K562 (cell line): ENCODE data around the gene UFC1. TPM values are rescaled to one million over a fixed set of nuclear protein-coding genes. Genes with fewer than 3 reads are reported as not detected.

Experiments
- ELF1 ChIP-seq: fragments of 200-800 bp; sonication (Bioruptor generic); IDR thresholded peaks from 2 replicates; pipeline ENCODE4 v1.6.1; 2016; ENCODE audit warnings: missing genetic modification characterization, missing compliant biosample characterization
- ELF2 ChIP-seq: fragments of 250-450 bp; sonication (Bioruptor Pico); IDR thresholded peaks from 2 replicates; pipeline ENCODE4 v1.5.0; 2021; ENCODE audit warnings: mild to moderate bottlenecking
- ETV1 ChIP-seq: fragments of 450-650 bp; conservative IDR thresholded peaks from 2 replicates; pipeline ENCODE4 v1.6.1; 2016; ENCODE audit warnings: missing genetic modification characterization, control low read depth, low read depth, missing compliant biosample characterization
- ETV5 ChIP-seq: sonication (generic); formaldehyde crosslinking; IDR thresholded peaks from 2 replicates; pipeline ENCODE4 v1.4.0; 2020; ENCODE audit warnings: low read depth, mild to moderate bottlenecking, missing genetic modification reagents
- HCFC1 ChIP-seq: IDR thresholded peaks from 2 replicates; pipeline ENCODE4 v1.6.1; 2012; ENCODE audit warnings: low read depth, low read length, improper control_type of control experiment
- MNT ChIP-seq, 2 experiments: fragments of 450-650 bp; conservative IDR thresholded peaks; 2 replicates each; pipeline ENCODE4 v1.6.1; 2017; ENCODE audit warnings: mild to moderate bottlenecking in 2 of 2, moderate library complexity in 2 of 2
- MYC ChIP-seq, 2 experiments: fragments of 250-450 bp in 1 of 2; sonication (Bioruptor Pico) in 1 of 2; IDR thresholded peaks; 2 replicates each; pipeline versions ENCODE4 v1.5.1 to v1.6.1; 2012 to 2021; ENCODE audit warnings: low read depth in 2 of 2, borderline replicate concordance in 1 of 2, improper control_type of control experiment in 1 of 2, low read length in 1 of 2, mild to moderate bottlenecking in 1 of 2, moderate library complexity in 1 of 2
- NR2C1 ChIP-seq, 2 experiments: fragments of 450-650 bp; IDR thresholded peaks; 2 replicates each; pipeline ENCODE4 v1.6.1; 2017; ENCODE audit warnings: mild to moderate bottlenecking in 2 of 2, antibody characterized with exemption in 1 of 2, inconsistent platforms in 1 of 2, missing compliant biosample characterization in 1 of 2, missing genetic modification characterization in 1 of 2
- POLR2AphosphoS5 ChIP-seq: IDR thresholded peaks from 2 replicates; pipeline ENCODE4 v1.6.1; 2011; ENCODE audit warnings: mild to moderate bottlenecking, low read depth, low read length, moderate library complexity; ENCODE audit not compliant: control insufficient read depth, insufficient read depth
- TRIM28 ChIP-seq: fragments of 450-650 bp; IDR thresholded peaks from 2 replicates; pipeline ENCODE4 v1.6.1; 2017
- ZBTB33 ChIP-seq: sonication (generic); formaldehyde crosslinking; IDR thresholded peaks from 2 replicates; pipeline ENCODE4 v1.8.1; 2023; ENCODE audit warnings: mild to moderate bottlenecking, missing genetic modification reagents
- ZC3H8 ChIP-seq: fragments of 450-650 bp; IDR thresholded peaks from 2 replicates; pipeline ENCODE4 v1.6.1; 2017
- ZNF384 ChIP-seq: IDR thresholded peaks from 2 replicates; pipeline ENCODE4 v1.6.1; 2012; ENCODE audit warnings: low read depth, low read length, improper control_type of control experiment
- ZNF589 ChIP-seq: fragments of 200-800 bp; sonication (Bioruptor generic); IDR thresholded peaks from 2 replicates; pipeline ENCODE4 v1.6.1; 2016; ENCODE audit warnings: low read depth, missing genetic modification characterization, missing compliant biosample characterization
- polyA plus RNA-seq, 8 experiments: library from polyadenylated mRNA; depleted of rRNA in 4 of 8; stranded (reverse) in 5 of 8; unstranded in 3 of 8; fragments of >200 nt; fragmentation: Nextera tagmentation in 2 of 8; fragmentation: Illumina TruSeq in 1 of 8; extraction: Ambion mirVana in 2 of 8; extraction: Trizol in 1 of 8; gene quantifications; 2 replicates each; pipeline versions ENCODE4 v1.2.1 to v1.2.3, GENCODE V29; 2011 to 2014; ENCODE audit warnings: inconsistent platforms in 1 of 8, missing spikeins in 1 of 8
- total RNA-seq, 7 experiments: library from RNA; depleted of rRNA in 6 of 7; stranded (reverse); fragments of >200 nt in 6 of 7; fragmentation: Illumina TruSeq in 2 of 7; extraction: Trizol in 2 of 7; gene quantifications; 2 replicates each; pipeline versions ENCODE4 v1.2.1 to v1.2.3, GENCODE V29; 2011 to 2021; ENCODE audit warnings: low replicate concordance in 1 of 7
- TF ChIP-seq, protein P1 (sequence below), 2 experiments: fragments of 450-650 bp; IDR thresholded peaks; 2 replicates each; pipeline ENCODE4 v1.6.1; 2016; ENCODE audit warnings: mild to moderate bottlenecking in 2 of 2, borderline replicate concordance in 1 of 2, low read depth in 1 of 2, moderate library complexity in 1 of 2

Gene UFC1
- total and polyA plus RNA-seq, 9 of the 15 experiments (the other 6 are each of a cell fraction or from before 2014, with no cell fraction given): 92.8 to 220 (median 161) TPM

GRCh38 chr1:161153682-161154337 lies at the start of gene UFC1 (continued):
- TF ChIP-seq, protein P1, sequence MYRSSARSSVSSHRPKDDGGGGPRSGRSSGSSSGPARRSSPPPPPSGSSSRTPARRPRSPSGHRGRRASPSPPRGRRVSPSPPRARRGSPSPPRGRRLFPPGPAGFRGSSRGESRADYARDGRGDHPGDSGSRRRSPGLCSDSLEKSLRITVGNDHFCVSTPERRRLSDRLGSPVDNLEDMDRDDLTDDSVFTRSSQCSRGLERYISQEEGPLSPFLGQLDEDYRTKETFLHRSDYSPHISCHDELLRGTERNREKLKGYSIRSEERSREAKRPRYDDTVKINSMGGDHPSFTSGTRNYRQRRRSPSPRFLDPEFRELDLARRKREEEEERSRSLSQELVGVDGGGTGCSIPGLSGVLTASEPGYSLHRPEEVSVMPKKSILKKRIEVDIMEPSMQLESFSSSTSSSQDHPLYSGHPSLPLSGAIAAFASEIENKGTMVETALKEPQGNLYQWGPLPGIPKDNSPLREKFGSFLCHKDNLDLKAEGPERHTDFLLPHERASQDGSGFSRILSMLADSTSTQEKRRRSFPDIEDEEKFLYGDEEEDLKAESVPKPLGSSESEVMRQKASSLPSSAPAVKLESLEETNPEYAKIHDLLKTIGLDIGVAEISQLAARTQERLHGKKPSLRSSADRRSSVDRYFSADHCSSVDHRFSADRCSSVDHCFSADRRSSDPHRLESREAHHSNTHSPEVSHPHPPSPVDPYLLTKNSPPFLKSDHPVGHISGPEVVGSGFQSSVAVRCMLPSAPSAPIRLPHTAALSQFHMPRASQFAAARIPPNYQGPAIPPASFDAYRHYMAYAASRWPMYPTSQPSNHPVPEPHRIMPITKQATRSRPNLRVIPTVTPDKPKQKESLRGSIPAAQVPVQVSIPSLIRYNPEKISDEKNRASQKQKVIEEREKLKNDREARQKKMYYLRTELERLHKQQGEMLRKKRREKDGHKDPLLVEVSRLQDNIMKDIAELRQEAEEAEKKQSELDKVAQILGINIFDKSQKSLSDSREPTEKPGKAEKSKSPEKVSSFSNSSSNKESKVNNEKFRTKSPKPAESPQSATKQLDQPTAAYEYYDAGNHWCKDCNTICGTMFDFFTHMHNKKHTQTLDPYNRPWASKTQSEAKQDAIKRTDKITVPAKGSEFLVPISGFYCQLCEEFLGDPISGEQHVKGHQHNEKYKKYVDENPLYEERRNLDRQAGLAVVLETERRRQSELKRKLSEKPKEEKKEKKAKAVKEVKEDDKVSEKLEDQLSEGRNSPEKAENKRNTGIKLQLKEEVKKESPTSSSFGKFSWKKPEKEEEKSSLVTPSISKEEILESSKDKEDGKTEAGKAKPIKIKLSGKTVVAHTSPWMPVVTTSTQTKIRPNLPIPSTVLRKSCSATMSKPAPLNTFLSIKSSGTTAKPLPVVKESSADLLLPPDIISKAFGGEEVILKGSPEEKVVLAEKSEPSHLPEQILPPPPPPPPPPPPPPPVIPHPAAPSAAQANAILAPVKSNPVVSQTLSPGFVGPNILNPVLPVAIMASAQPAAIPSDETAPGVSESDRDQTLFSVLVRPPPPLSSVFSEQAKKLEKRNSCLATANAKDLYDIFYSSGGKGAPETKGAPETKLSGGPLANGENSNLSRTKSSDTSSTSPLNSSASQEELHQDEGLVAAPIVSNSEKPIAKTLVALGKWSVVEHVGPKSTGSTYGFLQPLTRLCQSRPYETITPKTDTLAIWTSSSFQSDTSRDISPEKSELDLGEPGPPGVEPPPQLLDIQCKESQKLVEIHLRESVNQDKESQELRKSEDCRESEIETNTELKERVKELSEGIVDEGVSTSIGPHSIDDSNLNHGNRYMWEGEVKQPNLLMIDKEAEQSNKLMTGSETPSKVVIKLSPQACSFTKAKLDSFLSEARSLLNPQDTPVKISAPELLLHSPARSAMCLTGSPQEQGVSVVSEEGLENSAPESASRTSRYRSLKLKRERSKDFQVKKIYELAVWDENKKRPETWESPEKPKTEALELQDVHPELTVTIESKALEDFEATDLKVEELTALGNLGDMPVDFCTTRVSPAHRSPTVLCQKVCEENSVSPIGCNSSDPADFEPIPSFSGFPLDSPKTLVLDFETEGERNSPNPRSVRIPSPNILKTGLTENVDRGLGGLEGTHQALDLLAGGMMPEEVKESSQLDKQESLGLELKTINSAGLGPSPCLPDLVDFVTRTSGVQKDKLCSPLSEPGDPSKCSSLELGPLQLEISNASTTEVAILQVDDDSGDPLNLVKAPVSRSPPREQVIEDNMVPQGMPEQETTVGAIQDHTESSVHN (IDR thresholded peaks at IDR 0.05; ENCODE audit: borderline replicate concordance in 1 of 2, low read depth in 1 of 2): 0 out of 4 replicates have a peak, but pooled peaks of 1 of the 2 experiments have one; percentile 72
- TF ChIP-seq TRIM28: no peak
- TF ChIP-seq ELF1: peak; percentile 99
- TF ChIP-seq ETV5 (CRISPR knock-in tag): peak; percentile 65
- peak; percentile 97 for TF ChIP-seq MYC (IDR thresholded peaks at IDR 0.05; ENCODE audit: low read depth, low read length)
- TF ChIP-seq MYC (CRISPR knock-in tag; IDR thresholded peaks at IDR 0.05; ENCODE audit: borderline replicate concordance, low read depth): peak; percentile 91
- no peak for TF ChIP-seq ZBTB33 (CRISPR knock-in tag)
- TF ChIP-seq HCFC1: peak; percentile 80
- TF ChIP-seq MNT (conservative IDR thresholded peaks at IDR 0.05): peak; percentile 89 to 93
- peak; percentile 83 for TF ChIP-seq ZC3H8
- TF ChIP-seq ZNF589 (CRISPR knock-in tag): no peak
- peak; percentile 79 for TF ChIP-seq NR2C1 (IDR thresholded peaks at IDR 0.05)
- TF ChIP-seq NR2C1 (tag; IDR thresholded peaks at IDR 0.05): peak; percentile 69
- TF ChIP-seq POLR2AphosphoS5: peak; percentile 93
- no peak for TF ChIP-seq ZNF384
- TF ChIP-seq ETV1: peak; percentile 61
- TF ChIP-seq ELF2: peak; percentile 98
